Ishikawa (cell line): ENCODE results near the gene B4GALNT3.

Experiments
- CEBPB ChIP-seq: IDR thresholded peaks from 2 replicates; pipeline ENCODE4 v1.6.1; 2012
- CREB1 ChIP-seq: IDR thresholded peaks from 2 replicates; pipeline ENCODE4 v1.6.1; 2012; ENCODE audit warnings: low read depth
- EP300 ChIP-seq: IDR thresholded peaks from 2 replicates; pipeline ENCODE4 v1.6.1; 2012; ENCODE audit warnings: borderline replicate concordance
- FOXM1 ChIP-seq: IDR thresholded peaks from 2 replicates; pipeline ENCODE4 v1.6.1; 2012; ENCODE audit warnings: low read depth, borderline replicate concordance
- MAX ChIP-seq: IDR thresholded peaks from 2 replicates; pipeline ENCODE4 v1.6.1; 2012
- RAD21 ChIP-seq: IDR thresholded peaks from 2 replicates; pipeline ENCODE4 v1.6.1; 2012; ENCODE audit warnings: low read depth
- REST ChIP-seq: IDR thresholded peaks from 2 replicates; pipeline ENCODE4 v1.6.1; 2012; ENCODE audit warnings: low read depth, mild to moderate bottlenecking
- TAF1 ChIP-seq: IDR thresholded peaks from 2 replicates; pipeline ENCODE4 v1.6.1; 2012; ENCODE audit warnings: low read depth, mild to moderate bottlenecking
- TCF12 ChIP-seq: IDR thresholded peaks from 2 replicates; pipeline ENCODE4 v1.6.1; 2012; ENCODE audit warnings: low read depth
- TEAD4 ChIP-seq: IDR thresholded peaks from 2 replicates; pipeline ENCODE4 v1.6.1; 2012
- USF1 ChIP-seq: IDR thresholded peaks from 2 replicates; pipeline ENCODE4 v1.6.1; 2012

GRCh38 chr12:550473-551260 is 90.9 kb downstream of the B4GALNT3 start:
- TF ChIP-seq EP300, result no peak
- no peak for TF ChIP-seq USF1
- no peak for TF ChIP-seq REST
- no peak for TF ChIP-seq CREB1
- TF ChIP-seq TEAD4, result no peak
- no peak for TF ChIP-seq TCF12
- no peak for TF ChIP-seq CEBPB
- TF ChIP-seq MAX, result no peak
- no peak for TF ChIP-seq FOXM1
- TF ChIP-seq TAF1, result no peak
- no peak for TF ChIP-seq RAD21
